Natural killer cell treated with Interleukin-12 subunit alpha and Interleukin-12 subunit beta and Interleukin-15 and Interleukin-18, amount 100 ng/mL, for 72 hours (primary cell): ENCODE measurements around the gene PPP4R3C. TPM values are rescaled to one million over a fixed set of nuclear protein-coding genes. Genes with fewer than 3 reads are reported as not detected.

Source experiments
- total RNA-seq, 2 donors: library from RNA; stranded (reverse); gene quantifications; one replicate each; pipeline ENCODE4 v1.2.3, GENCODE V29; 2022

The PPP4R3C gene
- total RNA-seq, 2 donors from 2014 or later, result not detected

Other genes with a start within 250 kb of the PPP4R3C start
- gene DCAF8L2, start 127.0 kb upstream of the PPP4R3C start, total RNA-seq, result not detected